ENCODE data around the gene LPO. TPM values are rescaled to one million over a fixed set of nuclear protein-coding genes. Genes with fewer than 3 reads are reported as not detected.
A peak's percentile ranks its signal among the peaks of the same experiment; 100 is the strongest.

The LPO gene
- total and polyA plus RNA-seq, 2 donors (not counting 3 experiments of a cell fraction or from before 2014, with no cell fraction given), result not detected

DNA sequence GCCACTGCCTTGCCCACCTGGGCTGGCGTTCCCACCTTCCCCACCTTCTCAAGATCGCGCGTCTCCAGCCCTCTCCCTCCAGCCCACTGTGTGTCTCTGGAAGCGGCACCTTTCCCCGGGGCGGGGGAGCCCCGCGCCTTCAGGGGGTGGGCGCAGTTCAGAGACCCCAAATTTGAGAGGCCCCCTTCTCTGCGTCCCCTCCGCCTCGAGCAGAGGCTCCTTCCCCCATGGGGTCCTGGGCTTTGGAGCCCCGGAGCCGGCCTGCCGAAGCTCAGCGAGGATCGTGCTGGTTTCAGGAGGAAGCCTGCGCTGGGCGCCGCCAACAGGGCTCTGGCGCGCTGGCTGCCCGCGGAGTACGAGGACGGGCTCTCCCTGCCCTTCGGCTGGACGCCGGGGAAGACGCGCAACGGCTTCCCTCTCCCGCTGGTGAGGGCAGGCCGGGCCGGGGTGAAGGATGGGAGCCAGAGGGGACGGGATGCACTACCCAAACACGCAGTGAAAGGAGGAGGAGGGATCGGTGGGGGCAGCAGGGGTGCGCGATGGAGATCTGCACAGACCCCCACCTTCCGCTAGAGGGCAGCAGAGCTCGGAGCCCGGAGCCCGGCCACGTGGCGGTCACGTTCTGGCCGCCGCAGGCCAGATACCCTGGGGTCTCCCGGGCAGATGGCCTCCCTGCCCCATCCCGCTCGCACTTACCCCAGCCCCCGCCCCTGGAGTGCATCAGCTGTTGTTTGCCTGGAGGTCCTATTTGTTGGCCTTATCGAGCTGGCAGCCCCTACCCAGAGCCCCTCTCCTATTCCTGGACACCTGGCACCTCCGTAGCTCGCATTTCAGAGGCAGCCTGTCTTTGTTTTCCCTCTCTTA lies 11.1 kb downstream of the LPO start:
- intact Hi-C loops (cut with micrococcal nuclease), result loop anchor here (1.0 to 5.0 kb wide), 2 partner anchors 30 to 47 kb away; partner anchors contain the start of gene MKS1
- peaks cover 24% of the 10 kb centered on the region in 2 experiments for H3K27me3 ChIP-seq (ENCODE audit: control insufficient read depth in 2 of 2, insufficient read depth in 2 of 2, low read length in 2 of 2)
- no peaks in the 10 kb centered on the region for H3K9me3 ChIP-seq (replicated peaks; ENCODE audit: control insufficient read depth, insufficient read depth, low read length)
- H3K4me3 ChIP-seq (replicated peaks in 1 of 3; ENCODE audit: insufficient read depth in 1 of 3, low read depth in 1 of 3, low read length in 3 of 3), result peak overlapping the region in 2 of 3 experiments; percentile 31 to 46
- no peaks in the 10 kb centered on the region for H3K36me3 ChIP-seq (ENCODE audit: control insufficient read depth in 2 of 2, extremely low read depth in 1 of 2, insufficient read depth in 2 of 2, low read length in 2 of 2)
- ChIA-PET CTCF (interaction anchor here (0.7 to 2.0 kb wide), 30 partner anchors 9 to 755 kb away, joined by 3 to 30 read pairs (median 4); partner anchors contain the start of genes LPO, MKS1, RNF43 and SUPT4H1), POLR2A (no interaction called here)
- TF ChIP-seq EZH2 (IDR thresholded peaks at IDR 0.05; ENCODE audit: borderline replicate concordance, low read depth, low read length, severe bottlenecking), result no peak
- no peak for TF ChIP-seq FOS (IDR thresholded peaks at IDR 0.05; ENCODE audit: borderline replicate concordance, insufficient read depth, low read length)
- TF ChIP-seq, protein P1, sequence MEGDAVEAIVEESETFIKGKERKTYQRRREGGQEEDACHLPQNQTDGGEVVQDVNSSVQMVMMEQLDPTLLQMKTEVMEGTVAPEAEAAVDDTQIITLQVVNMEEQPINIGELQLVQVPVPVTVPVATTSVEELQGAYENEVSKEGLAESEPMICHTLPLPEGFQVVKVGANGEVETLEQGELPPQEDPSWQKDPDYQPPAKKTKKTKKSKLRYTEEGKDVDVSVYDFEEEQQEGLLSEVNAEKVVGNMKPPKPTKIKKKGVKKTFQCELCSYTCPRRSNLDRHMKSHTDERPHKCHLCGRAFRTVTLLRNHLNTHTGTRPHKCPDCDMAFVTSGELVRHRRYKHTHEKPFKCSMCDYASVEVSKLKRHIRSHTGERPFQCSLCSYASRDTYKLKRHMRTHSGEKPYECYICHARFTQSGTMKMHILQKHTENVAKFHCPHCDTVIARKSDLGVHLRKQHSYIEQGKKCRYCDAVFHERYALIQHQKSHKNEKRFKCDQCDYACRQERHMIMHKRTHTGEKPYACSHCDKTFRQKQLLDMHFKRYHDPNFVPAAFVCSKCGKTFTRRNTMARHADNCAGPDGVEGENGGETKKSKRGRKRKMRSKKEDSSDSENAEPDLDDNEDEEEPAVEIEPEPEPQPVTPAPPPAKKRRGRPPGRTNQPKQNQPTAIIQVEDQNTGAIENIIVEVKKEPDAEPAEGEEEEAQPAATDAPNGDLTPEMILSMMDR (IDR thresholded peaks at IDR 0.05; ENCODE audit: extremely low read depth in 1 of 2, insufficient read depth in 1 of 2, low read depth in 1 of 2, low read length in 2 of 2), result peak; percentile 92 to 99
- no peak for TF ChIP-seq POLR2A (IDR thresholded peaks at IDR 0.05; ENCODE audit: low read depth, low read length)
- TF ChIP-seq, protein P2, sequence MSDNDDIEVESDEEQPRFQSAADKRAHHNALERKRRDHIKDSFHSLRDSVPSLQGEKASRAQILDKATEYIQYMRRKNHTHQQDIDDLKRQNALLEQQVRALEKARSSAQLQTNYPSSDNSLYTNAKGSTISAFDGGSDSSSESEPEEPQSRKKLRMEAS (IDR thresholded peaks at IDR 0.05; ENCODE audit: insufficient read depth, insufficient read length), result peak; percentile 90
- TF ChIP-seq MYC (IDR thresholded peaks at IDR 0.05; ENCODE audit: low read depth, low read length), result peak; percentile 87
- no peak for TF ChIP-seq JUN (IDR thresholded peaks at IDR 0.05; ENCODE audit: borderline replicate concordance, insufficient read depth, insufficient read length, low read depth)
- TF ChIP-seq POLR2AphosphoS5 (IDR thresholded peaks at IDR 0.05; ENCODE audit: insufficient read depth, low read depth, low read length), result no peak
- TF ChIP-seq GATA2 (IDR thresholded peaks at IDR 0.05; ENCODE audit: insufficient read depth, insufficient read length, low read depth, low read length), result no peak
- BruUV-seq (replicated peaks), result no TSS peak
- peak overlapping the region; percentile 93 for H2AFZ ChIP-seq (ENCODE audit: low read depth, low read length)
- peak; percentile 79 for FAIRE-seq
- no peaks in the 10 kb centered on the region for H3K9me1 ChIP-seq (replicated peaks; ENCODE audit: control insufficient read depth, extremely low read depth, insufficient read depth, low read length)
- no peak overlapping the region for H3K27ac ChIP-seq (ENCODE audit: insufficient read depth, low read depth, low read length)
- no peaks in the 10 kb centered on the region for H3K79me2 ChIP-seq (ENCODE audit: control insufficient read depth, insufficient read depth, low read length)
- no peaks in the 10 kb centered on the region for H3K4me1 ChIP-seq (ENCODE audit: control insufficient read depth, extremely low read depth, insufficient read depth, low read length)
- H4K20me1 ChIP-seq (replicated peaks; ENCODE audit: control insufficient read depth, extremely low read depth, insufficient read depth, low read length), result no peaks in the 10 kb centered on the region
- H3K9ac ChIP-seq (replicated peaks; ENCODE audit: extremely low read depth, insufficient read depth, low read length), result no peak overlapping the region
- peak overlapping the region; percentile 57 for H3K4me2 ChIP-seq (ENCODE audit: insufficient read depth, low read length)
- dilution Hi-C loops (cut with MboI; ENCODE audit: extremely low pct_ligation_motif_present, low sequenced_read_pairs), result no loop called here
- DNase-seq (ENCODE audit: low read depth, low spot score), result peak; percentile 55

Data from endothelial cell of umbilical vein (primary cell).